Mesenchymal stem cell (in vitro differentiated cells and primary cell): ENCODE measurements around the gene ENTHD1.

Experiments
- DNase-seq: peaks from one replicate; pipeline ENCODE4 v3.0.0-alpha.2; 2013
- H2AFZ ChIP-seq: one replicate; pipeline ENCODE4 v1.6.1; 2013; ENCODE audit warnings: low read depth, mild to moderate bottlenecking, control low read depth, inconsistent platforms, low read length, moderate library complexity
- H2AK5ac ChIP-seq: 2 replicates; pipeline ENCODE4 v1.6.1; 2013; ENCODE audit warnings: low read length, moderate library complexity, mild to moderate bottlenecking, inconsistent platforms; ENCODE audit not compliant: severe bottlenecking
- H2BK120ac ChIP-seq: one replicate; pipeline ENCODE4 v1.6.1; 2013; ENCODE audit warnings: low read depth, mild to moderate bottlenecking, inconsistent platforms, low read length, moderate library complexity
- H2BK12ac ChIP-seq, 2 experiments: one replicate each; pipeline ENCODE4 v1.6.1; 2013; ENCODE audit warnings: inconsistent platforms in 2 of 2, low read length in 2 of 2, mild to moderate bottlenecking in 2 of 2, moderate library complexity in 2 of 2, control low read depth in 1 of 2
- H2BK15ac ChIP-seq: one replicate; pipeline ENCODE4 v1.6.1; 2013; ENCODE audit warnings: mild to moderate bottlenecking, low read depth, inconsistent platforms; ENCODE audit not compliant: poor library complexity, severe bottlenecking
- H2BK5ac ChIP-seq: 2 replicates; pipeline ENCODE4 v1.6.1; 2013; ENCODE audit warnings: low read depth, mild to moderate bottlenecking, low read length, control low read depth, inconsistent platforms; ENCODE audit not compliant: poor library complexity, severe bottlenecking
- H3K14ac ChIP-seq, 2 experiments: one replicate each; pipeline ENCODE4 v1.6.1; 2013; ENCODE audit warnings: inconsistent platforms in 2 of 2, low read length in 2 of 2, control low read depth in 1 of 2, mild to moderate bottlenecking in 1 of 2, moderate library complexity in 1 of 2
- H3K18ac ChIP-seq, 2 experiments: one replicate each; pipeline ENCODE4 v1.6.1; 2013; ENCODE audit warnings: inconsistent platforms in 2 of 2, low read length in 2 of 2, control low read depth in 1 of 2, low read depth in 1 of 2, mild to moderate bottlenecking in 1 of 2
- H3K23ac ChIP-seq, 2 experiments: one replicate each; pipeline ENCODE4 v1.6.1; 2013; ENCODE audit warnings: inconsistent platforms in 2 of 2, low read length in 2 of 2, mild to moderate bottlenecking in 2 of 2, moderate library complexity in 2 of 2, control low read depth in 1 of 2
- H3K27ac ChIP-seq: 2 replicates; pipeline ENCODE4 v1.5.1; 2013; ENCODE audit warnings: mild to moderate bottlenecking, moderate library complexity, low read length, control low read depth, inconsistent platforms; ENCODE audit not compliant: poor library complexity, severe bottlenecking
- H3K27me3 ChIP-seq, 2 experiments: 2 replicates each; pipeline versions ENCODE4 v1.6.1 to v1.7.0; 2013; ENCODE audit warnings: low read length in 2 of 2, mild to moderate bottlenecking in 2 of 2, moderate library complexity in 2 of 2, control low read depth in 1 of 2, inconsistent platforms in 1 of 2; ENCODE audit not compliant: control insufficient read depth in 1 of 2, insufficient read depth in 1 of 2
- H3K36me3 ChIP-seq, 2 experiments: 2 replicates each; pipeline versions ENCODE4 v1.6.1 to v1.7.0; 2013; ENCODE audit warnings: low read length in 2 of 2, control low read depth in 1 of 2, inconsistent platforms in 1 of 2, low read depth in 1 of 2, mild to moderate bottlenecking in 1 of 2; ENCODE audit not compliant: insufficient read depth in 2 of 2, control insufficient read depth in 1 of 2
- H3K4ac ChIP-seq, 2 experiments: one replicate each; pipeline ENCODE4 v1.6.1; 2013; ENCODE audit warnings: inconsistent platforms in 2 of 2, low read length in 2 of 2, mild to moderate bottlenecking in 2 of 2, moderate library complexity in 2 of 2, control low read depth in 1 of 2, low read depth in 1 of 2
- H3K4me1 ChIP-seq: 2 replicates; pipeline ENCODE4 v1.6.1; 2013; ENCODE audit warnings: low read depth, low read length, control low read depth; ENCODE audit not compliant: control insufficient read depth, insufficient read depth
- H3K4me2 ChIP-seq: 2 replicates; pipeline ENCODE4 v1.6.1; 2013; ENCODE audit warnings: low read length, mild to moderate bottlenecking, inconsistent platforms; ENCODE audit not compliant: poor library complexity, severe bottlenecking
- H3K4me3 ChIP-seq, 2 experiments: 2 replicates each; pipeline versions ENCODE4 v1.5.1 to v1.7.0; 2013; ENCODE audit warnings: low read length in 2 of 2, mild to moderate bottlenecking in 2 of 2, control low read depth in 1 of 2, low read depth in 1 of 2; ENCODE audit not compliant: insufficient read depth in 1 of 2
- H3K79me1 ChIP-seq: replicated peaks from 2 replicates; pipeline ENCODE4 v1.6.1; 2013; ENCODE audit warnings: mild to moderate bottlenecking, control low read depth, low read length, inconsistent platforms; ENCODE audit not compliant: poor library complexity, severe bottlenecking
- H3K9ac ChIP-seq: 2 replicates; pipeline ENCODE4 v1.7.0; 2013; ENCODE audit warnings: mild to moderate bottlenecking, low read length, moderate library complexity
- H3K9me3 ChIP-seq: 2 replicates; pipeline ENCODE4 v1.7.0; 2013; ENCODE audit warnings: mild to moderate bottlenecking, low read length; ENCODE audit not compliant: control insufficient read depth
- H4K8ac ChIP-seq: one replicate; pipeline ENCODE4 v1.6.1; 2013; ENCODE audit warnings: inconsistent platforms, mild to moderate bottlenecking, low read length, moderate library complexity
- H4K91ac ChIP-seq: one replicate; pipeline ENCODE4 v1.6.1; 2013; ENCODE audit warnings: mild to moderate bottlenecking, low read length, inconsistent platforms
- WGBS: methylation state at CpG from one replicate; pipeline ENCODE4 v1.1.7; 2013; ENCODE audit warnings: mixed read lengths; 5-methylcytosine and 5-hydroxymethylcytosine counted together

The ENTHD1 gene

GRCh38 chr22:39714321-39714720 lies 179.2 kb downstream of the ENTHD1 start:
- no peak overlapping the region for H3K27ac ChIP-seq
- H3K18ac ChIP-seq, result no peak overlapping the region
- no peaks in the 10 kb centered on the region for H3K36me3 ChIP-seq
- H3K14ac ChIP-seq, result no peak overlapping the region
- no peaks in the 10 kb centered on the region for H3K9me3 ChIP-seq
- no peak for DNase-seq
- no peak overlapping the region for H3K4me3 ChIP-seq
- no peak overlapping the region for H3K23ac ChIP-seq
- H2BK12ac ChIP-seq, result no peak overlapping the region
- peaks cover 58 to 74% of the 10 kb centered on the region in 2 experiments for H3K27me3 ChIP-seq
- no peak overlapping the region for H2BK5ac ChIP-seq
- no peak overlapping the region for H3K4me2 ChIP-seq
- WGBS, result 91% methylated on average over 8 of the region's 8 CpGs
- no peak overlapping the region for H2BK120ac ChIP-seq
- no peak overlapping the region for H4K91ac ChIP-seq
- no peak overlapping the region for H3K4ac ChIP-seq
- no peak overlapping the region for H4K8ac ChIP-seq
- no peaks in the 10 kb centered on the region for H3K79me1 ChIP-seq
- no peaks in the 10 kb centered on the region for H3K4me1 ChIP-seq
- H3K9ac ChIP-seq, result no peak overlapping the region
- H2AK5ac ChIP-seq, result no peak overlapping the region
- no peak overlapping the region for H2AFZ ChIP-seq
- H2BK15ac ChIP-seq, result no peak overlapping the region

- Histone ChIP-seq H3K4ac (no peak overlapping the region), H3K27ac (no peak overlapping the region), H4K8ac (no peak overlapping the region), H3K4me3 (no peak overlapping the region), H3K4me2 (no peak overlapping the region), H3K18ac (no peak overlapping the region), H3K36me3 (no peaks in the 10 kb centered on the region), H3K9me3 (no peaks in the 10 kb centered on the region), H2BK120ac (no peak overlapping the region), H3K4me1 (no peaks in the 10 kb centered on the region), H3K9ac (no peak overlapping the region), H2BK12ac (no peak overlapping the region), H3K79me1 (no peaks in the 10 kb centered on the region), H2AK5ac (no peak overlapping the region), H3K27me3 (peaks cover 62 to 74% of the 10 kb centered on the region in 2 experiments), H4K91ac (no peak overlapping the region), H2BK5ac (no peak overlapping the region), H3K23ac (no peak overlapping the region), H3K14ac (no peak overlapping the region), H2BK15ac (no peak overlapping the region), H2AFZ (no peak overlapping the region)
- no peak for DNase-seq
- 95% methylated on average over 9 of the region's 10 CpGs for WGBS
These were observed 179.7 kb downstream of the ENTHD1 start for GRCh38 chr22:39713799-39714290.

- no peak overlapping the region for H2BK12ac ChIP-seq
- H4K91ac ChIP-seq, result no peak overlapping the region
- no peak overlapping the region for H3K4ac ChIP-seq
- no peak overlapping the region for H2AK5ac ChIP-seq
- H3K27ac ChIP-seq, result no peak overlapping the region
- DNase-seq, result no peak
- no peak overlapping the region for H2BK15ac ChIP-seq
- H2BK5ac ChIP-seq, result no peak overlapping the region
- H2BK120ac ChIP-seq, result no peak overlapping the region
- no peaks in the 10 kb centered on the region for H3K9me3 ChIP-seq
- no peaks in the 10 kb centered on the region for H3K79me1 ChIP-seq
- WGBS, result 80% methylated on average over 18 of the region's 18 CpGs
- H3K4me2 ChIP-seq, result no peak overlapping the region
- no peak overlapping the region for H2AFZ ChIP-seq
- no peaks in the 10 kb centered on the region for H3K4me1 ChIP-seq
- H3K23ac ChIP-seq, result no peak overlapping the region
- H3K27me3 ChIP-seq, result peaks cover 64 to 74% of the 10 kb centered on the region in 2 experiments
- no peaks in the 10 kb centered on the region for H3K36me3 ChIP-seq
- no peak overlapping the region for H3K18ac ChIP-seq
- no peak overlapping the region for H4K8ac ChIP-seq
- no peak overlapping the region for H3K9ac ChIP-seq
- H3K14ac ChIP-seq, result no peak overlapping the region
- no peak overlapping the region for H3K4me3 ChIP-seq
These were observed 180.6 kb downstream of the ENTHD1 start for GRCh38 chr22:39712751-39713525.

GRCh38 chr22:39712081-39712480 lies 181.5 kb downstream of the ENTHD1 start:
- Histone ChIP-seq H3K14ac (no peak overlapping the region), H3K4ac (no peak overlapping the region), H3K4me1 (no peaks in the 10 kb centered on the region), H3K79me1 (no peaks in the 10 kb centered on the region), H2AK5ac (no peak overlapping the region), H3K27ac (no peak overlapping the region), H3K4me3 (no peak overlapping the region), H2BK15ac (no peak overlapping the region), H4K8ac (no peak overlapping the region), H4K91ac (no peak overlapping the region), H3K4me2 (no peak overlapping the region), H3K9me3 (no peaks in the 10 kb centered on the region), H3K36me3 (no peaks in the 10 kb centered on the region), H2BK120ac (no peak overlapping the region), H3K9ac (no peak overlapping the region), H3K23ac (no peak overlapping the region), H3K27me3 (peaks cover 63 to 75% of the 10 kb centered on the region in 2 experiments), H3K18ac (no peak overlapping the region), H2BK12ac (no peak overlapping the region), H2BK5ac (no peak overlapping the region), H2AFZ (no peak overlapping the region)
- no peak for DNase-seq
- 100% methylated on average over 1 of the region's 1 CpG for WGBS
